ENCODE results near the gene C2CD4C.

Gene C2CD4C

DNA sequence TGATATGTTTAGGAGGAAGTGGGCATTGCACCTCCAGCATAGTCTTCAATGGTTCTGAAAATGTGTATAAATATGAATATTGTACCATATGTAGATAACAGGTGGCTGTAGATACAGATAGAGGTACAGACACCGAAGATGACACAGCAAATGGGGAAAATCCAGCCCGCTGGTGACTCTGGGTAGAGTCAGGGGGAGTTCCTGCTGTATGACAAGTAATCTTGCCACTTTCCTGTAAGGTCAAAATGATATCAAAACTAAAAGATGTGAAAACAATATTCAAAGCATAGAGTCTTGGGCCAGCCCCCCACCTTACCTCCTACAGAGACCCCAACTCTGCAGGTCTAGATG, 17.8 kb downstream of the C2CD4C start:
- TF ChIP-seq POLR2AphosphoS5 (IDR thresholded peaks at IDR 0.05; ENCODE audit: low read depth, low read length) (no peak), FOXP2 (optimal IDR thresholded peaks at IDR 0.05; ENCODE audit: borderline replicate concordance, extremely low read depth, extremely low read length, insufficient read depth) (no peak), SIN3A (IDR thresholded peaks at IDR 0.05; ENCODE audit: borderline replicate concordance, insufficient read depth, low read length) (no peak), TAF1 (IDR thresholded peaks at IDR 0.05; ENCODE audit: borderline replicate concordance, insufficient read depth, low read length) (no peak), REST (IDR thresholded peaks at IDR 0.05; ENCODE audit: insufficient read depth in 1 of 2, low read depth in 2 of 2, low read length in 2 of 2) (no peak)

DNA sequence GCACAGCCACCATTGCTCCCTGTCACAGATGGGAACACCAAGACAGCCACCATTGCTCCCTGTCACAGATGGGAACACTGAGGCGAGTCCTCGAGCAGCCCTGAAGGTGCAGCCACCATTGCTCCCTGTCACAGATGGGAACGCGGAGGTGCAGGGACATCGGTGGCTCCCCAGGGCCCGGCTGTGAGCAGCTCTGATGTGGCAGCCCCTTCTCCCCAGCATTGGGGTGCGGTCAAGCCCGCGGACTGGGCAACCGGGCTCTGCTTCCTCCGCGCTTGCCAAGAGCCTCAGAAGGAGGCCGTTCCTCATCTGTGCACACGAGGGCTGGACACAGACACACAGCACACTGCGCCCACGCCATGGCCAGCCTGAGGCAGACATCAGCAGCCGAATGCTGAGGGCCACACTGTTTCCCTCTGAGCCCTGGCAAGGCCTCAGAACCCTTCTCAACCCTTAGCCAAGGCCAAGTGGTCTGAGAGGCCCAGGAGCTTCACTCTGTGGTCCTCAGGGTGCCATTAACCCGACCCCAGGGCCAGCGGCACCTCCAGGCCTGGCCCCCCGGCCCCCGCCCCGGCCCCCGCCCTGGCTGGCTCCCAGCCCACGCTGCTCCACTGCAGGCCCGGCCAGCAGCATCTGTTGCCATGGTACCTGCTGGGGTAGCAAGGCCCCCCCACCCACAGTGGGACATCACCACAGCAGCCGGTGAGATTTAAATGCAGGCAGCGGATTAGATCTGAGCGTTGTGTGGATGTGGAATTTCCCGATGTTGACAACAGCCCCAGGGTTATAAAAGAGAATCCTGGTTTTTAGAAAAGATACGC, 18.4 kb downstream of the C2CD4C start:
- TF ChIP-seq TAF1 (IDR thresholded peaks at IDR 0.05; ENCODE audit: borderline replicate concordance, insufficient read depth, low read length): no peak
- TF ChIP-seq REST (IDR thresholded peaks at IDR 0.05; ENCODE audit: insufficient read depth in 1 of 2, low read depth in 2 of 2, low read length in 2 of 2): no peak
- TF ChIP-seq FOXP2 (optimal IDR thresholded peaks at IDR 0.05; ENCODE audit: borderline replicate concordance, extremely low read depth, extremely low read length, insufficient read depth): no peak
- TF ChIP-seq SIN3A (IDR thresholded peaks at IDR 0.05; ENCODE audit: borderline replicate concordance, insufficient read depth, low read length): no peak
- TF ChIP-seq POLR2AphosphoS5 (IDR thresholded peaks at IDR 0.05; ENCODE audit: low read depth, low read length): no peak

GRCh38 chr19:389935-390289, 19.0 kb downstream of the C2CD4C start:
- TF ChIP-seq REST (IDR thresholded peaks at IDR 0.05; ENCODE audit: insufficient read depth in 1 of 2, low read depth in 2 of 2, low read length in 2 of 2) (no peak), FOXP2 (optimal IDR thresholded peaks at IDR 0.05; ENCODE audit: borderline replicate concordance, extremely low read depth, extremely low read length, insufficient read depth) (no peak), SIN3A (IDR thresholded peaks at IDR 0.05; ENCODE audit: borderline replicate concordance, insufficient read depth, low read length) (no peak), TAF1 (IDR thresholded peaks at IDR 0.05; ENCODE audit: borderline replicate concordance, insufficient read depth, low read length) (no peak), POLR2AphosphoS5 (IDR thresholded peaks at IDR 0.05; ENCODE audit: low read depth, low read length) (no peak)

DNA sequence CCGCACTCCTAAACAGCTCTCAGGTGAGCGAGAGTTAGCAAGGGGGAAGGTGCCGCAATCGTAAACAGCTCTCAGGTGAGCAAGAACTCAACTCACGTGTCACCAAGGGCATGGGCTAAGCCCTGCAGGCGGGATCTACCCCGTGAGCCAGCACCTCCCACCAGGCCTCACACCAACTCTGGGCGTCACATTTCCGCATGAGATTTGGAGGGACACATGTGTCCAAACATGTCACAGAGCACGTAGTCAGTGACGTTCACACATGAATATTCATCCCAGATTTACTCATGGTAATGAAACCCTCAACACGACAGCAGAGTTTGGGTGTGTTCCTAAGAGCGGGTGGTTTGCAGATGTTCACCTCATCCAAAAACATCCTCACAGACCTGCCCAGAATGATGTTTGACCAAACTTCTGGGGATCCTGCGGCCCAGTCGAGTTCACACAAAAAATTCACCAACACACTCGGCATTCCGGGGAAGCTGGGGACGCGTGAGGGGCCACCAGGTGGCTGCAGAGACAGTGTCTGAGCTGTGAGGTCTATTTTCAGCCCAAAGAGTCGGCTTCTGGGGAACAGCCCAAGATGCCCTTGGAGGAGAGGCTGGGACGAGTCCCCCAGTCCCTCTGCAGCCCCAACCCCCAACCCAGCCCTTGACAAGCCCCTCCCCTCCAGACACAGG, 19.6 kb downstream of the C2CD4C start:
- TF ChIP-seq TAF1 (IDR thresholded peaks at IDR 0.05; ENCODE audit: borderline replicate concordance, insufficient read depth, low read length) (no peak), SIN3A (IDR thresholded peaks at IDR 0.05; ENCODE audit: borderline replicate concordance, insufficient read depth, low read length) (no peak), POLR2AphosphoS5 (IDR thresholded peaks at IDR 0.05; ENCODE audit: low read depth, low read length) (no peak), FOXP2 (optimal IDR thresholded peaks at IDR 0.05; ENCODE audit: borderline replicate concordance, extremely low read depth, extremely low read length, insufficient read depth) (no peak), REST (IDR thresholded peaks at IDR 0.05; ENCODE audit: insufficient read depth in 1 of 2, low read depth in 2 of 2, low read length in 2 of 2) (no peak)
